Panc1 (cell line): Measurements from ENCODE around the gene HMOX1. TPM values are rescaled to one million over a fixed set of nuclear protein-coding genes. Genes with fewer than 3 reads are reported as not detected.
"Not testable (repeated sequence)": the region's sequence is repeated elsewhere in the genome, so short reads cannot be mapped to it uniquely, and the experiment has no call there.

Experiments used
- ATAC-seq: fragments of 200-7000 bp; cut with Tn5 transposase; 2 replicates; pipeline ENCODE4 v1.9.1; 2020; ENCODE audit warnings: mild to moderate bottlenecking, moderate library complexity
- BruUV-seq: library from RNA; stranded (reverse); fragments of 400-500 nt; replicated peaks from 2 replicates; lab custom pipeline; 2021; lab: Mats Ljungman, UMichigan
- CTCF ChIA-PET: fragments of 300-600 bp; sonication (Branson Sonifier 250); formaldehyde crosslinking; loops from one replicate; lab custom pipeline; 2022; ENCODE audit warnings: antibody characterized with exemption; lab: Charles Lee
- POLR2A ChIA-PET: fragments of 300-600 bp; sonication (Branson Sonifier 250); formaldehyde crosslinking; loops from one replicate; lab custom pipeline; 2022; ENCODE audit warnings: antibody characterized with exemption; lab: Charles Lee
- DNase-seq: peaks from one replicate; pipeline ENCODE4 v3.0.0-alpha.2; 2010; ENCODE audit warnings: low read depth, low spot score
- H3K27ac ChIP-seq: 2 replicates; pipeline ENCODE4 v1.5.1; 2011; ENCODE audit warnings: mild to moderate bottlenecking, low read length, inconsistent platforms
- H3K27me3 ChIP-seq: fragments of 200-500 bp; sonication (Bioruptor generic); 2 replicates; pipeline ENCODE4 v1.6.0; 2014; ENCODE audit warnings: low read length, inconsistent platforms; ENCODE audit not compliant: control insufficient read depth, insufficient read depth
- H3K36me3 ChIP-seq: fragments of 200-500 bp; sonication (Bioruptor generic); 2 replicates; pipeline ENCODE4 v1.5.1; 2014; ENCODE audit warnings: inconsistent platforms, mild to moderate bottlenecking, low read length, moderate library complexity; ENCODE audit not compliant: control insufficient read depth, insufficient read depth
- H3K4me1 ChIP-seq: 2 replicates; pipeline ENCODE4 v1.5.1; 2011; ENCODE audit warnings: inconsistent platforms, mild to moderate bottlenecking, low read length, moderate library complexity; ENCODE audit not compliant: control insufficient read depth, insufficient read depth
- H3K4me3 ChIP-seq, 2 experiments: 2 replicates each; pipeline ENCODE4 v1.5.1; 2011 to 2012; ENCODE audit warnings: low read depth in 2 of 2, low read length in 2 of 2, mild to moderate bottlenecking in 2 of 2, inconsistent platforms in 1 of 2, moderate library complexity in 1 of 2
- H3K9me3 ChIP-seq: fragments of 200-500 bp; sonication (Bioruptor generic); 2 replicates; pipeline ENCODE4 v1.5.1; 2014; ENCODE audit warnings: low read depth, mild to moderate bottlenecking, inconsistent platforms, low read length, moderate library complexity; ENCODE audit not compliant: control insufficient read depth, insufficient read depth
- CTCF ChIP-seq: fragments of 450-650 bp; IDR thresholded peaks from 2 replicates; pipeline ENCODE4 v1.5.1; 2017; ENCODE audit warnings: mild to moderate bottlenecking
- POLR2AphosphoS5 ChIP-seq: IDR thresholded peaks from 2 replicates; pipeline ENCODE4 v1.6.1; 2012; ENCODE audit warnings: mild to moderate bottlenecking, low read depth, low read length, moderate library complexity
- REST ChIP-seq, 2 experiments: IDR thresholded peaks; 2 replicates each; pipeline ENCODE4 v1.6.1; 2011 to 2012; ENCODE audit warnings: low read depth in 2 of 2, control low read depth in 1 of 2, low read length in 1 of 2, mild to moderate bottlenecking in 1 of 2, moderate library complexity in 1 of 2; ENCODE audit not compliant: insufficient read depth in 1 of 2
- SIN3A ChIP-seq: IDR thresholded peaks from 2 replicates; pipeline ENCODE4 v1.6.1; 2012; ENCODE audit warnings: low read depth, mild to moderate bottlenecking, low read length, moderate library complexity, borderline replicate concordance; ENCODE audit not compliant: insufficient read depth
- TCF7L2 ChIP-seq: IDR thresholded peaks from 2 replicates; pipeline ENCODE4 v1.6.1; 2011; ENCODE audit warnings: mild to moderate bottlenecking, low read depth, low read length, inconsistent platforms
- in situ Hi-C: cut with HindIII; loops from 2 replicates; pipeline ENCODE4 v1.10.0; 2016; ENCODE audit warnings: low sequenced_read_pairs, low pct_unique_long_range_greater_than_20kb
- intact Hi-C: fragments of 100-400 bp; cut with micrococcal nuclease; formaldehyde crosslinking; loops from one replicate; pipeline ENCODE4 v1.10.0; 2022; ENCODE audit not compliant: unreplicated experiment
- total RNA-seq: library from RNA; stranded (reverse); gene quantifications from one replicate; pipeline ENCODE4 v1.2.1, GENCODE V29; 2021; ENCODE audit not compliant: unreplicated experiment

The HMOX1 gene
- total RNA-seq, 1 experiment from 2014 or later: 105 TPM

DNA sequence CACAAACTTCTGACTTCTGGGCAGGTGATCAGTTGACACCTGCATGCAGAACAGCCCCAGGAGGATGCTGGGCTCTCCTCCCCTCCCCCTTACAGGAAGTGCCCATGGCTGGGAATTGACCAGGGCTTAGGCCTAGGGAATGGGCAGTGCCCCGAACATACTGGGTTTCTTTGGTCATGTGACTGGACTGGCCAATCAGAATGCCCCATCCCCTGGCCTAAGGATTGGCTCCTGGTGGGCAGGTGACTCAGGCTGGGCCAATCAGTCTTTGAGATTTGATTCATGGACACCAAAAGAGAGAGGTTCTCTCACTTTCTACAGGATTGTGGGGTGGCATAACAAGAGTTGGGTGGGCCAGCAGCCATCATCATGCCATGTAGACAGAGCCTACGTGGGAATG, 56.2 kb downstream of the HMOX1 start:
- POLR2A ChIA-PET: no interaction called here
- H3K4me1 ChIP-seq: no peaks in the 10 kb centered on the region
- CTCF ChIA-PET: no interaction called here
- no peak for TF ChIP-seq REST (IDR thresholded peaks at IDR 0.05; ENCODE audit: insufficient read depth in 1 of 2, low read depth in 2 of 2, low read length in 1 of 2)
- no peak for TF ChIP-seq POLR2AphosphoS5
- no peak for TF ChIP-seq TCF7L2
- no peak for TF ChIP-seq CTCF
- TF ChIP-seq SIN3A: no peak
- no peaks in the 10 kb centered on the region for H3K36me3 ChIP-seq
- ATAC-seq (no peak), DNase-seq (no peak)
- no peak overlapping the region for H3K27ac ChIP-seq
- intact Hi-C loops (no loop called here), in situ Hi-C loops (no loop called here)
- H3K9me3 ChIP-seq: peaks cover 8% of the 10 kb centered on the region; the same call in 1 of the 2 replicates
- H3K4me3 ChIP-seq: no peak overlapping the region
- no peaks in the 10 kb centered on the region for H3K27me3 ChIP-seq
- BruUV-seq: no TSS peak

DNA sequence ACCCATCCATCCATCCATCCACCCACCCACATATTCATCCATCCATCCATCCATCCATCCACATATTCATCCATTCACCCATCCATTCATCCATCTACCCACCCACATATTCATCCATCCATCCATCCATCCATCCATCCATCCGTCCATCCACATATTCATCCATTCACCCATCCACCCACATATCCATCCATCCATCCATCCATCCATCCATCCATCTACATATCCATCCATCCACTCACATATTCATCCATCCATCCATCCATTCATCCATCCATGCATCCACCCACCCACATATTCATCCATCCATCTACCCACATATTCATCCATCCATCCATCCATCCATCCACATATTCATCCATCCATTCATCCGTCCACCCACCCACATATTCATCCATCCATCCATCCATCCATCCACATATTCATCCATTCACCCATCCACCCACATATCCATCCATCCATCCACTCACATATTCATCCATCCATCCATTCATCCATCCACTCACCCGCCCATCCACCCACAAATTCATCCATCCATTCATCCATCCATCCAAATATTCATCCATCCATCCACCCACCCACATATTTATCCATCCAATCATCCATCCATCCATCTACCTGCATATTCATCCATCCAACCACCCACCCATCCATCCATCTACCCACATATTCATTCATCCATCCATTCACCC, 57.9 kb downstream of the HMOX1 start:
- ATAC-seq, POLR2A ChIA-PET, H3K9me3 ChIP-seq, BruUV-seq, H3K4me3 ChIP-seq, H3K27ac ChIP-seq, H3K36me3 ChIP-seq, CTCF ChIA-PET, H3K27me3 ChIP-seq, DNase-seq, H3K4me1 ChIP-seq, intact Hi-C loops, in situ Hi-C loops: not testable (repeated sequence)

GRCh38 chr22:35439365-35439717, 58.4 kb downstream of the HMOX1 start:
- Histone ChIP-seq H3K4me3 (no peak overlapping the region), H3K4me1 (no peaks in the 10 kb centered on the region), H3K27me3 (no peaks in the 10 kb centered on the region), H3K36me3 (no peaks in the 10 kb centered on the region), H3K27ac (no peak overlapping the region), H3K9me3 (no peaks in the 10 kb centered on the region)
- CTCF ChIA-PET: no interaction called here
- in situ Hi-C loops (no loop called here), intact Hi-C loops (no loop called here)
- ATAC-seq (no peak), DNase-seq (no peak)
- TF ChIP-seq REST (IDR thresholded peaks at IDR 0.05; ENCODE audit: insufficient read depth in 1 of 2, low read depth in 2 of 2, low read length in 1 of 2) (no peak), CTCF (no peak), SIN3A (no peak), POLR2AphosphoS5 (no peak), TCF7L2 (no peak)
- BruUV-seq: no TSS peak
- POLR2A ChIA-PET: no interaction called here
